Osteocyte (in vitro differentiated cells): Measurements from ENCODE around the gene TINAGL1. TPM values are rescaled to one million over a fixed set of nuclear protein-coding genes. Genes with fewer than 3 reads are reported as not detected.
A peak's percentile ranks its signal among the peaks of the same experiment; 100 is the strongest.

Experiments
- DNase-seq: peaks from one replicate; pipeline ENCODE4 v3.0.0; 2021; ENCODE audit warnings: mixed read lengths; ENCODE audit not compliant: unreplicated experiment; ENCODE audit errors: extremely low spot score
- H3K27ac Mint-ChIP-seq: one replicate; pipeline ENCODE4 v1.8.0; 2021; ENCODE audit warnings: mild to moderate bottlenecking, mixed read lengths; ENCODE audit not compliant: unreplicated experiment
- H3K27me3 Mint-ChIP-seq: one replicate; pipeline ENCODE4 v1.8.0; 2021; ENCODE audit warnings: mixed read lengths; ENCODE audit not compliant: unreplicated experiment
- H3K36me3 Mint-ChIP-seq: one replicate; pipeline ENCODE4 v1.8.0; 2021; ENCODE audit warnings: mixed read lengths; ENCODE audit not compliant: unreplicated experiment
- H3K4me1 Mint-ChIP-seq: one replicate; pipeline ENCODE4 v1.8.0; 2021; ENCODE audit warnings: mixed read lengths; ENCODE audit not compliant: unreplicated experiment
- H3K4me3 Mint-ChIP-seq: one replicate; pipeline ENCODE4 v1.8.0; 2021; ENCODE audit warnings: mild to moderate bottlenecking, moderate library complexity, mixed read lengths; ENCODE audit not compliant: unreplicated experiment
- H3K9me3 Mint-ChIP-seq: one replicate; pipeline ENCODE4 v1.8.0; 2021; ENCODE audit warnings: mixed read lengths; ENCODE audit not compliant: unreplicated experiment
- CTCF ChIP-seq: fragments of 200-600 bp; sonication (generic); IDR thresholded peaks from 2 replicates; pipeline ENCODE4 v1.5.0; 2021; ENCODE audit warnings: antibody characterized with exemption, mild to moderate bottlenecking, moderate library complexity
- total RNA-seq: library from RNA; stranded (reverse); gene quantifications from 2 replicates; pipeline ENCODE4 v1.2.1, GENCODE V29; 2021

Gene TINAGL1
- total RNA-seq, 1 donor from 2014 or later = 10.0 TPM

DNA sequence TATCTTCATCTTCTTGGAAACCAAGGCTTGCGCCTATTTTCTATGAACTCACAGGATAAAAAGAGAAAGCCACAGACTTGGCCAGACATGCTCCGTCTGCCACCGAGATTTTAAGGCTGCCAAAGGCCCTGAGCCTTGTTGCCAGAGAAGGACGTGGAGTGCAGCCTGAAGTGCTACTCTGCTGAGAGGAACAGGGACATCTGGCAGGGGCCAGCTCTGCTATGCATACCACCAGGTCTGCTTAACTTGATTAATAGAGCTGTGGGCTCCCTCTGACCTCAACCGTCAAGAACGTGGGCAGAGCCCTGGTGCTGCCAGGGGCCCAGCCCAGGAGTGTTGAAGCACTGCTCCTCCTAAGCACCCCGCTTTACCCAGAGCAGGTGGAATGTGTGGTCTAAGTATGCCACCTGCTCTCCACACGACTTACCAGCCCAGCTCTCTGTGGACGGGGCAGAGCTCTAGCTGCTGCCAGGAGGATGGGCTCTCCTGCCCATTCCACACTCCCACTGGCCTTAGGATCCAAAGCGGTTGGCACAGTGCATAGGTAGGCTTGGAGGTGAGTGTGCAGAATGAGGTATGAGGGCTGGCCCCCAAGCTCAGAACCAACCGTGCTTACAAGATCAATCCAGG is 51.7 kb downstream of the TINAGL1 start:
- no peak overlapping the region for H3K27ac Mint-ChIP-seq
- no peak for DNase-seq

GRCh38 chr1:31628931-31629556 is 52.7 kb downstream of the TINAGL1 start:
- Mint-ChIP-seq H3K4me3 (no peak overlapping the region), H3K27me3 (no peaks in the 10 kb centered on the region), H3K9me3 (no peaks in the 10 kb centered on the region), H3K27ac (no peak overlapping the region), H3K36me3 (peaks cover 35% of the 10 kb centered on the region), H3K4me1 (peaks cover 9% of the 10 kb centered on the region)
- no peak for TF ChIP-seq CTCF
- DNase-seq = no peak

More for the DNA sequence above, 51.7 kb downstream of the TINAGL1 start:
- Mint-ChIP-seq H3K27me3 (no peaks in the 10 kb centered on the region), H3K36me3 (peaks cover 35% of the 10 kb centered on the region), H3K9me3 (no peaks in the 10 kb centered on the region), H3K4me3 (no peak overlapping the region), H3K4me1 (peaks cover 9% of the 10 kb centered on the region)
- no peak for TF ChIP-seq CTCF

DNA sequence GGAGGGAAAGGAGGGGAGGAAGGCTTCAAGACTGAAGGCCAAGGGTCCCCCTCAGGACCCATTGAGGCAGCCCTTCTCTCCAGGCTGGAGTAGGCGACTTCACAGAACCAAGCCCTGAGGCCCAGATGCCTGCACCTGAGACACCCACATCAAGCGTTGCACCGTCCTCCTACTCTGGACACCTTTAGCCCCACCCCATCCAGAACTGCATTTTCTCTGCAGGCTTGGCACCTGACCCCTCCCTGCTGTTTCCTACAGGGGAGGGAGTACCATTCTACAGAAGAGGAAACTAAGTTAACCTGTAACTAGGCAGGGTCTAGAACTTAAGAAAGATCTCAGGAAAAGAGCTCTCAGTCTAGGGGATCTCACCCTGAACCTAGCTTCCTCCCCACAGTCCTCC is 56.3 kb downstream of the TINAGL1 start:
- Mint-ChIP-seq H3K9me3 (no peaks in the 10 kb centered on the region), H3K4me1 (peaks cover 2% of the 10 kb centered on the region), H3K27me3 (no peaks in the 10 kb centered on the region), H3K27ac (no peak overlapping the region), H3K36me3 (peaks cover 35% of the 10 kb centered on the region), H3K4me3 (no peak overlapping the region)
- DNase-seq = no peak
- TF ChIP-seq CTCF = no peak

- Mint-ChIP-seq H3K4me1 (peaks cover 2% of the 10 kb centered on the region), H3K9me3 (no peaks in the 10 kb centered on the region), H3K4me3 (no peak overlapping the region), H3K27me3 (no peaks in the 10 kb centered on the region), H3K27ac (no peak overlapping the region), H3K36me3 (peaks cover 33% of the 10 kb centered on the region)
- TF ChIP-seq CTCF = peak; percentile 47
- no peak for DNase-seq
Measured at GRCh38 chr1:31633117-31633516, 56.8 kb downstream of the TINAGL1 start.

Other genes with a start within 250 kb of the TINAGL1 start
- gene FABP3, start 203.4 kb upstream of the TINAGL1 start, total RNA-seq = 27.1 and 30.0 TPM in 2 replicates
- gene SERINC2, start 163.3 kb upstream of the TINAGL1 start, total RNA-seq = 4.2 and 4.5 TPM in 2 replicates
- gene HCRTR1, start 41.2 kb downstream of the TINAGL1 start, total RNA-seq = 0.50 and 0.73 TPM in 2 replicates
- 53.4 and 57.0 TPM in 2 replicates for gene PEF1, start 68.4 kb downstream of the TINAGL1 start, total RNA-seq
- 89.2 and 90.7 TPM in 2 replicates for gene COL16A1, start 127.5 kb downstream of the TINAGL1 start, total RNA-seq
- 8.2 and 8.4 TPM in 2 replicates for gene ADGRB2, start 187.8 kb downstream of the TINAGL1 start, total RNA-seq
- 0.44 and 0.67 TPM in 2 replicates for gene SPOCD1, start 239.5 kb downstream of the TINAGL1 start, total RNA-seq